PC-3 (cell line): ENCODE results near the gene MATN4. TPM values are rescaled to one million over a fixed set of nuclear protein-coding genes. Genes with fewer than 3 reads are reported as not detected.

Experiments used
- ATAC-seq: fragments of 200-7000 bp; cut with Tn5 transposase; 2 replicates; pipeline ENCODE4 v1.9.1; 2020; ENCODE audit warnings: mild to moderate bottlenecking, moderate library complexity
- BruUV-seq: library from RNA; stranded (reverse); fragments of 400-500 nt; replicated peaks from 2 replicates; lab custom pipeline; 2021; lab: Mats Ljungman, UMichigan
- CTCF ChIA-PET: fragments of 300-600 bp; sonication (Branson Sonifier 250); formaldehyde crosslinking; loops from one replicate; lab custom pipeline; 2022; ENCODE audit warnings: antibody characterized with exemption; lab: Charles Lee
- POLR2A ChIA-PET: fragments of 300-600 bp; sonication (Branson Sonifier 250); formaldehyde crosslinking; loops from one replicate; lab custom pipeline; 2022; ENCODE audit warnings: antibody characterized with exemption; ENCODE audit not compliant: unreplicated experiment; lab: Charles Lee
- DNase-seq: peaks from one replicate; pipeline ENCODE4 v3.0.0-alpha.2; 2015
- H2AFZ ChIP-seq: fragments of 300-600 bp; sonication (generic); 2 replicates; pipeline ENCODE4 v1.6.0; 2016; ENCODE audit warnings: antibody characterized with exemption, low read length
- H3F3A ChIP-seq: fragments of 300-600 bp; sonication (generic); one replicate; pipeline ENCODE4 v1.6.0; 2017; ENCODE audit warnings: antibody characterized with exemption, low read length, control low read depth, mild to moderate bottlenecking; ENCODE audit not compliant: unreplicated experiment
- H3K27ac ChIP-seq: fragments of 300-600 bp; sonication (generic); 2 replicates; pipeline ENCODE4 v1.5.1; 2016; ENCODE audit warnings: mild to moderate bottlenecking, low read length
- H3K27me3 ChIP-seq: fragments of 300-600 bp; sonication (generic); 2 replicates; pipeline ENCODE4 v1.6.1; 2016; ENCODE audit warnings: low read length, mixed read lengths
- H3K36me3 ChIP-seq: fragments of 300-600 bp; sonication (generic); 2 replicates; pipeline ENCODE4 v1.6.1; 2016; ENCODE audit warnings: low read depth, mixed run types, low read length, mixed read lengths
- H3K4me1 ChIP-seq: fragments of 300-600 bp; sonication (generic); 2 replicates; pipeline ENCODE4 v1.5.1; 2016; ENCODE audit warnings: low read length; ENCODE audit not compliant: insufficient read depth
- H3K4me2 ChIP-seq: fragments of 300-600 bp; sonication (generic); 2 replicates; pipeline ENCODE4 v1.6.0; 2016; ENCODE audit warnings: low read length
- H3K4me3 ChIP-seq: fragments of 300-600 bp; sonication (generic); 2 replicates; pipeline ENCODE4 v1.5.1; 2016; ENCODE audit warnings: mild to moderate bottlenecking, low read length, mixed read lengths
- H3K79me2 ChIP-seq: fragments of 300-600 bp; sonication (generic); 2 replicates; pipeline ENCODE4 v1.6.1; 2017; ENCODE audit warnings: low read length, mixed read lengths
- H3K9ac ChIP-seq: fragments of 300-600 bp; sonication (generic); 2 replicates; pipeline ENCODE4 v1.6.0; 2016; ENCODE audit warnings: mild to moderate bottlenecking, low read length
- H3K9me2 ChIP-seq: fragments of 300-600 bp; sonication (generic); replicated peaks from 2 replicates; pipeline ENCODE4 v1.6.1; 2016; ENCODE audit warnings: mixed run types, low read length, mixed read lengths
- H3K9me3 ChIP-seq: fragments of 300-600 bp; sonication (generic); 2 replicates; pipeline ENCODE4 v1.6.1; 2016; ENCODE audit warnings: low read length, mixed read lengths
- H4K20me1 ChIP-seq: fragments of 300-600 bp; sonication (generic); 2 replicates; pipeline ENCODE4 v1.6.1; 2016; ENCODE audit warnings: low read length, mixed read lengths
- CTCF ChIP-seq: fragments of 300-600 bp; sonication (generic); conservative IDR thresholded peaks from 2 replicates; pipeline ENCODE4 v1.5.1; 2017; ENCODE audit warnings: antibody characterized with exemption, low read depth, mild to moderate bottlenecking, low read length
- EZH2 ChIP-seq: fragments of 300-600 bp; sonication (generic); IDR thresholded peaks from one replicate; pipeline ENCODE4 v1.6.1; 2017; ENCODE audit warnings: antibody characterized with exemption, mild to moderate bottlenecking, low read length; ENCODE audit not compliant: unreplicated experiment
- EZH2phosphoT487 ChIP-seq: fragments of 300-600 bp; sonication (generic); IDR thresholded peaks from 2 replicates; pipeline ENCODE4 v1.6.1; 2018; ENCODE audit warnings: mild to moderate bottlenecking, antibody characterized with exemption, low read length, borderline replicate concordance
- intact Hi-C: fragments of 100-400 bp; cut with micrococcal nuclease; formaldehyde crosslinking; loops from 2 replicates; pipeline ENCODE4 v1.9.0; 2023
- total RNA-seq: library from RNA; depleted of rRNA; stranded (reverse); fragments of >200 nt; gene quantifications from 2 replicates; pipeline ENCODE4 v1.2.3, GENCODE V29; 2014

The MATN4 gene
- total RNA-seq, 1 experiment from 2014 or later = 0.33 TPM

- Histone ChIP-seq H3K9ac (peak overlapping the region; percentile 91), H3K9me3 (no peaks in the 10 kb centered on the region), H3F3A (peaks cover 21% of the 10 kb centered on the region), H3K4me1 (peaks cover 63% of the 10 kb centered on the region), H3K36me3 (peaks cover 2% of the 10 kb centered on the region; the same call in 1 of the 2 replicates), H2AFZ (no peak overlapping the region), H3K9me2 (no peaks in the 10 kb centered on the region), H3K27me3 (no peaks in the 10 kb centered on the region), H3K4me3 (peak overlapping the region; percentile 97), H3K4me2 (peak overlapping the region; percentile 98), H3K79me2 (peaks cover 66% of the 10 kb centered on the region), H3K27ac (peak overlapping the region; percentile 95), H4K20me1 (peaks cover 37% of the 10 kb centered on the region)
- BruUV-seq = no TSS peak
- ChIA-PET CTCF (no interaction called here), POLR2A (interaction anchor here (1.0 kb wide), 1 partner anchor 17 kb away, joined by 5 read pairs; the partner anchor contains the start of gene SYS1)
- no peak for ATAC-seq
- intact Hi-C loops = loop anchor here (10.0 kb wide), 1 partner anchor 428 kb away; no protein-coding TSS in a partner anchor
- TF ChIP-seq EZH2 = no peak
- TF ChIP-seq CTCF = no peak
- TF ChIP-seq EZH2phosphoT487 = no peak
- DNase-seq = peak; percentile 44
Measured at GRCh38 chr20:45346291-45346718, 38.2 kb upstream of the MATN4 start.

GRCh38 chr20:45345104-45345936 lies 37.2 kb upstream of the MATN4 start:
- peaks cover 12% of the 10 kb centered on the region for H3K36me3 ChIP-seq
- no peaks in the 10 kb centered on the region for H3K27me3 ChIP-seq
- DNase-seq (peak; percentile 95), ATAC-seq (peak; percentile 43)
- H3K9ac ChIP-seq = peak overlapping the region; percentile 91
- ChIA-PET CTCF (interaction anchor here (2.0 kb wide), 1 partner anchor 17 kb away, joined by 14 read pairs; the partner anchor contains the start of gene SYS1), POLR2A (interaction anchor here (0.5 to 0.8 kb wide), 3 partner anchors 17 to 560 kb away, joined by 3 read pairs; partner anchors contain the start of gene SYS1)
- peak overlapping the region; percentile 97 for H3K4me3 ChIP-seq
- H3K9me3 ChIP-seq = no peaks in the 10 kb centered on the region
- peak overlapping the region; percentile 95 for H3K27ac ChIP-seq
- H2AFZ ChIP-seq = no peak overlapping the region
- BruUV-seq = no TSS peak
- H3F3A ChIP-seq = peaks cover 19% of the 10 kb centered on the region
- peaks cover 76% of the 10 kb centered on the region for H3K79me2 ChIP-seq
- H3K9me2 ChIP-seq = no peaks in the 10 kb centered on the region
- TF ChIP-seq EZH2 (no peak), EZH2phosphoT487 (no peak), CTCF (no peak)
- peak overlapping the region; percentile 98 for H3K4me2 ChIP-seq
- intact Hi-C loops = loop anchor here (10.0 kb wide), 1 partner anchor 429 kb away; no protein-coding TSS in a partner anchor
- peaks cover 73% of the 10 kb centered on the region for H3K4me1 ChIP-seq
- H4K20me1 ChIP-seq = peaks cover 43% of the 10 kb centered on the region
